Measurements from ENCODE around the gene RAMP1.

RAMP1 gene

GRCh38 chr2:237886685-237887481 is 27.5 kb downstream of the RAMP1 start:
- TF ChIP-seq CTCF (IDR thresholded peaks at IDR 0.05; ENCODE audit: low read depth, low read length, missing control alignments): no peak
- no peak overlapping the region for H3K4me3 ChIP-seq (replicated peaks; ENCODE audit: low read depth, low read length)
- DNase-seq (ENCODE audit: extremely low read depth, low read depth): no peak

GRCh38 chr2:237888389-237888788 is 29.0 kb downstream of the RAMP1 start:
- no peak overlapping the region for H3K4me3 ChIP-seq (replicated peaks; ENCODE audit: low read depth, low read length)
- DNase-seq (ENCODE audit: extremely low read depth, low read depth): no peak
- no peak for TF ChIP-seq CTCF (IDR thresholded peaks at IDR 0.05; ENCODE audit: low read depth, low read length, missing control alignments)

- DNase-seq (ENCODE audit: extremely low read depth, low read depth): no peak
- H3K4me3 ChIP-seq (replicated peaks; ENCODE audit: low read depth, low read length): no peak overlapping the region
- no peak for TF ChIP-seq CTCF (IDR thresholded peaks at IDR 0.05; ENCODE audit: low read depth, low read length, missing control alignments)
Measured at GRCh38 chr2:237889016-237889415, 29.6 kb downstream of the RAMP1 start.

DNA sequence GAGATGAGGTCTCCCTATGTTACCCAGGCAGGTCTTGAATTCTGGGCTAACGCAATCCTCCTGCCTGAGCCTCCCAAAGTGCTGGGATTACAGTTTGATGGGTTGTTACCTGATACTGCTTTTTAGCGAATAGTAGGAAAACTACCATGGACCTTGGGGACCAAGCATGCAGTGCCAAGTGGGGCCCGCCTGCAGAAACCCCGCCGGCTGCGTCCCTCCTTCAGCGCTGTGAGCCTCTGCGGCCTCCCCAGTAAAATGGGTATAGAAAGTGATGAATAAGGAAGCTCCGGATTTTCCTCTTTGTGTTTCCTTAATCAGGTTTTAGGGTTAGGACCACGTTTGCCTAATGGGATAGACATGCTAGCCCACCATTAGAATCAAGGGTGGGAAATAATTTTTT is 30.4 kb downstream of the RAMP1 start:
- H3K4me3 ChIP-seq (replicated peaks; ENCODE audit: low read depth, low read length): no peak overlapping the region
- no peak for DNase-seq (ENCODE audit: extremely low read depth, low read depth)
- TF ChIP-seq CTCF (IDR thresholded peaks at IDR 0.05; ENCODE audit: low read depth, low read length, missing control alignments): no peak

DNA sequence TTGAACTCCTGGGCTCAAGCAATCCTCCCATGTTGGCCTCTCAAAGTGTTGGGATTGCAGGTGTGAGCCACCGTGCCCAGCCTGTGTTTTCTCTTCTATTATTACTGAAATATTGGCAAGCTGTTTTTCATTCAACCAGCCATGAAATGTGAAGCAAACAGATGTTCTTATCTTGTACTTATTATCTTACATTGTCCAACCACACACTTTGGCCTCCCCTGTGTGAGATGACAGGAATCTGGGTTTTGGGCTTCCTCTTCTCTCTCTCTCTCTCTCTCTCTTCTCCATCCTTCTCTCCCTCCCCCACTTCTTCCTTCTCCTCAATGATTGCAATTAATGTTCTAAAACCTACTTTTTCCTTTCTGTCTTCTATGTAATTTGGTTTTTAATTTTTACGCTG is 33.1 kb downstream of the RAMP1 start:
- H3K4me3 ChIP-seq (replicated peaks; ENCODE audit: low read depth, low read length): no peak overlapping the region
- DNase-seq (ENCODE audit: extremely low read depth, low read depth): no peak
- TF ChIP-seq CTCF (IDR thresholded peaks at IDR 0.05; ENCODE audit: low read depth, low read length, missing control alignments): no peak

DNA sequence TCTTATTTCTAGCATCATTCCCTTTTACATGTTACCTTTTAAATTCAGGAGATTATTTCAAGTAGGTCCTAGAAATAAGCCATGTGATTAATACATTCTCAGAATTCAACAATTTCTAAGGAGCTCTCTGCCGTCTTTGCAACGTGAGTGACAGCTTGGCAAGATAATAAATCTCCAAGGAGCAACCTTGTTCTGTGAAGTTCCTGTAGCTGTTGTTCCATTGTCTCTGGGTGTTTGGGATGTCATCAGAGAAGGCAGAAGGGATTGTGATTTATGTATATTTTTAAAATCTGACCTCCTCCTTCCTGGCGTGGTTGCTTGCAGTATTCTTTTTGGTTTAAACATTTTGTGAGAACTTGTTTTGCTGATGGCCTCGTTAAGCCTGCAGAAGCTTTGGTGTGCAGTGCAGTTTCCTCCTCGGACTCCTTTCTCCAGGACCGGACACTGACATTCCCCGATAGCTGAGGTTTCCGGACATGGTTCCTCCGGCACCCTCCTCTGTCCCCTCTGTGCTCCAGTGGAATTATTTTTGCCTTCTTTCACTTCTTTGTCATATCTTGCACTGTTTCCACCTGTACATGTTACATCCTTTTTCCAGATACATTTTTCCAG is 33.7 kb downstream of the RAMP1 start:
- H3K4me3 ChIP-seq (replicated peaks; ENCODE audit: low read depth, low read length): no peak overlapping the region
- no peak for DNase-seq (ENCODE audit: extremely low read depth, low read depth)
- no peak for TF ChIP-seq CTCF (IDR thresholded peaks at IDR 0.05; ENCODE audit: low read depth, low read length, missing control alignments)
